ENCODE data around the gene KCTD20. TPM values are rescaled to one million over a fixed set of nuclear protein-coding genes. Genes with fewer than 3 reads are reported as not detected.

KCTD20 gene
- total RNA-seq: 68.0 and 74.6 TPM in 2 replicates

GRCh38 chr6:36442671-36443470 lies at the start of gene KCTD20, which contains the start of gene PXT1:
Gene KCTD20, plus strand, starts transcription at chr6:36443000. Its CDS starts 27,098 bp downstream, at chr6:36470098.
Gene PXT1, minus strand, starts transcription at chr6:36442854. Its CDS starts 16,772 bp downstream, at chr6:36426082.

Other genes starting within 250 kb of the KCTD20 start
- gene BRPF3, start 246.3 kb upstream of the KCTD20 start, total RNA-seq: 6.6 and 8.1 TPM in 2 replicates
- not detected in 2 replicates for gene PNPLA1, start 172.9 kb upstream of the KCTD20 start, total RNA-seq
- gene BNIP5, start 106.1 kb upstream of the KCTD20 start, total RNA-seq: not detected in 2 replicates
- gene ETV7, start 55.3 kb upstream of the KCTD20 start, total RNA-seq: 1.7 and 3.5 TPM in 2 replicates
- gene PXT1, start 146 bp upstream of the KCTD20 start, total RNA-seq: not detected in 2 replicates
- 14.4 and 15.9 TPM in 2 replicates for gene STK38, start 104.5 kb downstream of the KCTD20 start, total RNA-seq
- gene SRSF3, start 151.4 kb downstream of the KCTD20 start, total RNA-seq: 181 and 194 TPM in 2 replicates
- gene CDKN1A, start 235.7 kb downstream of the KCTD20 start, total RNA-seq: 294 and 299 TPM in 2 replicates